NB4 (cell line): ENCODE measurements around the gene RAB40C.

Experiments used
- CTCF ChIP-seq: IDR thresholded peaks from one replicate; pipeline ENCODE4 v1.5.1; 2012; ENCODE audit warnings: low read depth, low read length
- MAX ChIP-seq: IDR thresholded peaks from 2 replicates; pipeline ENCODE4 v1.6.1; 2011; ENCODE audit warnings: low read depth, low read length
- MYC ChIP-seq: IDR thresholded peaks from 2 replicates; pipeline ENCODE4 v1.6.1; 2011; ENCODE audit warnings: low read depth, low read length
- POLR2A ChIP-seq: IDR thresholded peaks from 2 replicates; pipeline ENCODE4 v1.6.1; 2011; ENCODE audit warnings: mild to moderate bottlenecking; ENCODE audit not compliant: insufficient read length; ENCODE audit errors: extremely low read depth

GRCh38 chr16:577796-578195 is 12.1 kb upstream of the RAB40C start:
- TF ChIP-seq POLR2A, result no peak
- no peak for TF ChIP-seq CTCF
- no peak for TF ChIP-seq MAX
- no peak for TF ChIP-seq MYC
